ENCODE results near the gene BTG3.

Gene BTG3

GRCh38 chr21:17578876-17579275, 33.8 kb downstream of the BTG3 start:
- TF ChIP-seq CTCF (IDR thresholded peaks at IDR 0.05; ENCODE audit: low read depth, low read length) = no peak
- in situ Hi-C loops (cut with HindIII; ENCODE audit: low sequenced_read_pairs) = no loop called here
- no peak for DNase-seq (ENCODE audit: low read depth, low spot score)
- no peak overlapping the region for H3K4me3 ChIP-seq (ENCODE audit: low read depth, low read length)

- DNase-seq (ENCODE audit: low read depth, low spot score) = no peak
- TF ChIP-seq CTCF (IDR thresholded peaks at IDR 0.05; ENCODE audit: low read depth, low read length) = no peak
- in situ Hi-C loops (cut with HindIII; ENCODE audit: low sequenced_read_pairs) = no loop called here
- no peak overlapping the region for H3K4me3 ChIP-seq (ENCODE audit: low read depth, low read length)
These were observed 34.5 kb downstream of the BTG3 start for GRCh38 chr21:17578162-17578561.

- no peak for TF ChIP-seq CTCF (IDR thresholded peaks at IDR 0.05; ENCODE audit: low read depth, low read length)
- DNase-seq (ENCODE audit: low read depth, low spot score) = no peak
- in situ Hi-C loops (cut with HindIII; ENCODE audit: low sequenced_read_pairs) = no loop called here
- no peak overlapping the region for H3K4me3 ChIP-seq (ENCODE audit: low read depth, low read length)
These were observed 35.0 kb downstream of the BTG3 start for GRCh38 chr21:17577701-17578100.

GRCh38 chr21:17576080-17576835, 36.4 kb downstream of the BTG3 start:
- peak; percentile 3 for DNase-seq (ENCODE audit: low read depth, low spot score)
- H3K4me3 ChIP-seq (ENCODE audit: low read depth, low read length) = no peak overlapping the region
- TF ChIP-seq CTCF (IDR thresholded peaks at IDR 0.05; ENCODE audit: low read depth, low read length) = no peak
- in situ Hi-C loops (cut with HindIII; ENCODE audit: low sequenced_read_pairs) = no loop called here

GRCh38 chr21:17575076-17575475, 37.6 kb downstream of the BTG3 start:
- no peak for DNase-seq (ENCODE audit: low read depth, low spot score)
- in situ Hi-C loops (cut with HindIII; ENCODE audit: low sequenced_read_pairs) = no loop called here
- no peak for TF ChIP-seq CTCF (IDR thresholded peaks at IDR 0.05; ENCODE audit: low read depth, low read length)
- no peak overlapping the region for H3K4me3 ChIP-seq (ENCODE audit: low read depth, low read length)

- DNase-seq (ENCODE audit: low read depth, low spot score) = no peak
- no peak for TF ChIP-seq CTCF (IDR thresholded peaks at IDR 0.05; ENCODE audit: low read depth, low read length)
- in situ Hi-C loops (cut with HindIII; ENCODE audit: low sequenced_read_pairs) = no loop called here
- H3K4me3 ChIP-seq (ENCODE audit: low read depth, low read length) = no peak overlapping the region
These were observed 40.3 kb downstream of the BTG3 start for GRCh38 chr21:17572431-17572830.
